HG02852 (cell line): ENCODE results near the gene TM4SF18.
"Not testable (repeated sequence)": the region's sequence is repeated elsewhere in the genome, so short reads cannot be mapped to it uniquely, and the experiment has no call there.

Experiments used
- ATAC-seq: cut with Tn5 transposase; IDR thresholded peaks from one replicate; pipeline ENCODE4 v1.9.1; 2021; ENCODE audit warnings: mild to moderate bottlenecking, moderate library complexity; ENCODE audit not compliant: unreplicated experiment

Gene TM4SF18

DNA sequence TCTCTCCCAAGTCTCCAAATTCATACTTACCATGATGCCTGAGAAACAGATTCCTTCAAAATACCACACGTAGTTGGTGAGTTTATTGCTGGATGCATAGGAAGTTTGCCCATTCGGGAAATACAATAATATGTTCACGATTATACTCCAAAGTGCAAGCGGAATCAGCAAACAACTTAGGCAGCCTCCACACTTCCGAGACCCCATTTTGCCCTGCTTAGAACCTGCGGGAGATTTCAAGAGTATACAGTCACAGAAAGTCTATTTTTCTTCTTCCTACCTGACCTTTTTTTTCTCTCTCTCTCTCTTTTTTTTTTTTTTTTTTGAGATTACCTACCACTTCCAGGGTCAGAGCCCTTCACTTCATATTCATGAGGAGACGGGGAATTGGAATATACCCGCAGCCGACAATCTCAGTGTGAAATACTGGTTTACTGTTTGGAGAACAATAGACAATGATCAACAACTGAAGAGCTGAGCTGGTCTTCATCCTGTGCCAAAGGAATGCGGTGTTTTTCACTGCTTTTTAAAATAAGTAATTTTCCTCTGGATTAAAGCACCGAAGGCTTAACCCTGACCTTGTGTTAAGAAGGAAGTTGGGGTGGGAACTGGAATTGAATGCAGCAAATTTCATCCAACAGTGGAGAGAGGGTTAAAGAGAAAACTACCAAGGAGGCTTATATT lies at the start of gene TM4SF18:
TSS of gene TM4SF18 (minus strand) at position 461 of the 684 bp plus-strand sequence. CDS start at position 207, 254 bp downstream.
- no peak for ATAC-seq

- ATAC-seq = no peak
These were observed 49.1 kb upstream of the TM4SF18 start for GRCh38 chr3:149382518-149382917.

DNA sequence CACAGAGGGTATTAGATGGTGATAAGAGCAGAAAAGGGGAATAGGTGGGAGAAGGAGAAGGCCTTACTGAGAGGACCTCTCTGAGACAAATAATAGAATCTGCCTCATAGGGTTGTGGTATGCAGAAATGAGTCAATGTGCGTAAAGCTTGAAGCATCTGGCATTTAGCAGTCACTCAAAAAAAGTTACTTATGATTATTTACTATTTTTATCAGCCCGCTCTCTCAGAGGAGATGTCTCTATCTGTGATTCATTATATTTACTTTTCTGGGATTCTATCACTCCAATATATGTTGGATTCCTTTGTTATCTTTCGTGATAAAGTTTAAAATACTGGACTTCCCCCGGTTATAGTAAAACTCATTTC lies 48.6 kb upstream of the TM4SF18 start:
- ATAC-seq = peak; percentile 82

DNA sequence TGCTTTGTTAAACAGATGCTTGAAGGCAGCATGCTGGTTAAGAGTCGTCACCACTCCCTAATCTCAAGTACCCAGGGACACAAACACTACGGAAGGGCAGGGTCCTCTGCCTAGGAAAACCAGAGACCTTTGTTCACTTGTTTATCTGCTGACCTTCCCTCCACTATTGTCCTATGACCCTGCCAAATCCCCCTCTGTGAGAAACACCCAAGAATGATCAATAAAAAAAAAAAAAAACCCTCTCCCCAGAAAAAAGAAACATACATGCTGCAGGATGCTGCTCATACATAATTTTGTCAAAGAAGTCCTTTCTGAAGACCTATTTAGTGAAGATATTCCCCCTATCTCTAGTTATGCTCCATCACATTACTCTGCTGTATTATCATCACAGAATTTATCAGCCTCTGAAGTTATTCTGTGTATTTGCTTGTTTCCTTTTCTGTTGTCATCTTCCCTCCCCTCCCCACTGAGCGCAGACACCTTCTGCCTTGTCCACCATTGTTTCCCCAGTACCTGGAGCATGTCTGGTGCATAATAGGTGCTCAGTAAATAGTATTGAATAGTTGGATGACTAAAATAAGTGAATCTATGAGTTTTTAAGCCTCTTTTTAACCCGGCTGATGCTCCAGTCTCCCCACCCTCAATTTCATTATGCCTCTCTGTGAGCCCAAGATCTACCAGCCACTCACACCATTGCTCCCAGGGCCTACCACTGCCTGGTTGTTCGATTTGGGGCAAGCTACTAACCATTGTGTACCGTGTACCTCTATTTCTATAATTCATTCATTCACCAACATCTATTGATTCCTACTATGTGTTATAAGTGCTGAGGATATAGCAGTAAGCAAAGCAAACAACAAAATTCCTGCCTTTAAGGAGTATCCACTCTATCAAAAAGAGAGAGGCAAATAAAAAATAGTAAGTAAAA lies 48.0 kb upstream of the TM4SF18 start:
- no peak for ATAC-seq

DNA sequence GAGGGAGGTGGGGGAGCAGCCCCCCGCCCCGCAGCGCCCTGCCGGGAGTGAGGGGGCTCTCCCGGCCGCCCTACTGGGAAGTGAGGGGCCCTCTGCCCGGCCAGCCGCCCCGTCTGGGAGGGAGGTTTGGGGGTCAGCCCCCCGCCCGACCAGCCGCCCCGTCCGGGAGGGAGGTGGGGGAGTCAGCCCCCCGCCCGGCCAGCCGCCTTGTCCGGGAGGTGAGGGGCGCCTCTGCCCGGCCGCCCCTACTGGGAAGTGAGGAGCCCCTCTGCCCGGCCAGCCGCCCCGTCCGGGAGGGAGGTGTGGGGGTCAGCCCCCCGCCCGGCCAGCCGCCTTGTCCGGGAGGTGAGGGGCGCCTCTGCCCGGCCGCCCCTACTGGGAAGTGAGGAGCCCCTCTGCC lies 46.8 kb upstream of the TM4SF18 start:
- ATAC-seq = not testable (repeated sequence)

DNA sequence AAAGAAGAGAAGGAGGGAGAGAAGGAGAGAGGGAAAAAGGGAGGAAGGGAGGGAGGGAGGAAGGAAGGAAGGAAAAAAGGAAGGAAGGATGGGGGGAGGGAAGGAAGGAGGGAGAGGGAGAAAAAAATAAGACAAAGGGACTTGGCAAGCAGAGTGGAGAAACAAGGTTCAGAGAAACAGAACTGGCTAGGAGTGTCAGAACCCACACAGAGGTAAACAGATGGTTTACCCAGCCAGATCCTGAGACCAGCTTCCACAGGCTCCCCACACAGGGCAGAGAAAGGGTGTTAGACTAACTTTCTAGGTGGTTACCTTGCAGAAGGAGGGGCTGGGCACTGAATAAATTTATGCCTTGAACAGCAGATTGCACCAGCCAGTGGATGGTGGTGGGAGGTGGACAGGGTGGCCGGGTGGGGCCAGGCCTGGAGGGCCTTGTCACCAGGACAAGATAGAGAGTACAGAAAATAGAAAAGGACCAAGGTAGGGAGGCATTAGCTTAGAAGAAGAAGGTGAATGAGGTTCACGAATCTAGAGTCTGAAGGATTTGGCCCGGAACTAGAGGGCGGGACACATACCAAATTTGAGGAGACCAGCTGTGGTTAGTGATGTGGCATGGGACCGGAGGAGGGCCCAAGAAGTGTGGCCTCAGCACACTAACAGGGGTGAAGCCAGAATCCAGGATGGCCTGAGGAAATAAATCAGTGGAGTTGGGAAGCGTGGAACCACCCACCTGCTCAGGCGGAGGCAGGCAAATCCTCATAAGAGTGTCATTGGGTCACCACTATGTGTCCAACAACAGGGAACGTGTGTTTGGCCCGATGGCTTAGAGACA lies 45.3 kb upstream of the TM4SF18 start:
- ATAC-seq = no peak

DNA sequence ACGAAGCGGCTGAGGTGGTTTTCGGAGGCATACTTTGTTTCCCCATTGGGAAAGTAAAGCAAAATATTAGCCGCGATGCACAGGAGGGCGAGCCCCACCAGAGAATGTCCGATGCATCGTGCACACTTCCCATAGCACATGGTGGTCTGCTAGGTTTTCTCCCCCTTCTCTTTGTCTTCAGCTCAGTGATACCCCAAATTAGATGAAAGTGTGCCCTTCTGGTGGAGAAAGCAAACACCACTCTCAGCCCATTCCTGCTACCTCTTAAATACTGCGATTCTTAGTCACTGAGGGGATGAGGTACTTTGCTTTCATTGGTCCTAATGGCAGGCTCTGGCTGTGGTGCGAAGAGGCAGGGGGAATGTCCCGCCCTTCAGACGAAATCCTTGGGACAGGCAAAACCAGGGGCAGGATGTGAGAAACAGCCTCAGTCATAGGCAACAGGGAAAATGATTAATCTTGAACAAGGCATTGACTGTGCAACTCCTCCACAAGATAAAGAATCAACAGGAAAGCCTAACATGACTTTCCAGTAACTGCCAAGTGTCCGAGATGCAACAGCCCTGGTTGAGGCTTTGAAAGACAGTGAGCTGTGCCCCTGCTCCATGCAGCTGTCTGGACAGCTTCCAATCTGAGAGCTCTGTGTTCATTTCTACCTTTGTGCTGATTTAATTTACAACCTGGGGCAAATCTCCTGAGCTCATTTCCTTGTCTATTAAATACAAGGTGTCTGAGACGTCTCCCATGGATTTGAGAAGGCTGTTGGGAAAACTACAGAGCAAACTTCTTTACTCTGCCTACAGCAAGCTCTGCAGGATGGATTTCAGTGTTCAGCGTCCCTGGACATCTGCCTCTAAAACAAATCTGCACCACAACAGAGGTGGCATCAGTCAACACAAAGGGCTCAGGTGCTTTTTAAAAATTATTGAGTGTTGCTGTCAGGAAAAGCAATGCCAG lies 44.2 kb upstream of the TM4SF18 start, which contains the start of gene TM4SF1:
TSS of gene TM4SF1 (minus strand) at position 242 of the 957 bp plus-strand sequence. CDS start at position 140, 102 bp downstream.
- no peak for ATAC-seq

GRCh38 chr3:149376718-149377407 lies 43.4 kb upstream of the TM4SF18 start:
- ATAC-seq = no peak

DNA sequence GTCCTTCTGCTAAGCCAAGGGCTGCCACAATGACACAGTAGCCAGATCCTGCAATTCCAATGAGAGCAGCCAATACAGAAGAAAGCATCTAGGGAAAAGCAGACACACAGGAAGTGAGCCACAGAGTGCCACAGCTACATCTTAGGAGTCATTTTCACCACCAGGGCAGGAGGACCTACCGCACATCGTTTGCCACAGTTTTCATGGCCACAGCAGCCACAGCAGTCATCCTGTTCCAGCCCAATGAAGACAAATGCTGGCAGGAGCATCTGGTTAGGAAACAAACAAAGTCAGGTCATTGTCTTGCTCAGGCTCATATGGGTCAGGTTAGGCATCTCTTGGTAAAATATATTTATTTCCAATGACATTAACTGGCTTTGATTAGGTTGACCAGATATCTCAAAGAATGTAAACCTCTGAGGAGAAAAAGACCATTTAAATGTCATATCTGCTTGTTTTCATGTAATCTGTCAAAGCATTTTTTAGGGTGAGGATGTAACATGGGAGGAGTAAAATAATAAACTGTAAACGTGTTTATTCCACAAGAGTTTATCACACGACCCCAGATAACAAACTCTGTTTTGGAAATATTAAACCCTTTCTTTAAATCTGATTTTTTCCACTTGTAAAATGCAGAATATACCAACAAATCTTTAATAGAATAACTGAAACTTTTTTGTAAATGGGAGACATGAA lies 42.2 kb upstream of the TM4SF18 start:
- ATAC-seq = no peak

DNA sequence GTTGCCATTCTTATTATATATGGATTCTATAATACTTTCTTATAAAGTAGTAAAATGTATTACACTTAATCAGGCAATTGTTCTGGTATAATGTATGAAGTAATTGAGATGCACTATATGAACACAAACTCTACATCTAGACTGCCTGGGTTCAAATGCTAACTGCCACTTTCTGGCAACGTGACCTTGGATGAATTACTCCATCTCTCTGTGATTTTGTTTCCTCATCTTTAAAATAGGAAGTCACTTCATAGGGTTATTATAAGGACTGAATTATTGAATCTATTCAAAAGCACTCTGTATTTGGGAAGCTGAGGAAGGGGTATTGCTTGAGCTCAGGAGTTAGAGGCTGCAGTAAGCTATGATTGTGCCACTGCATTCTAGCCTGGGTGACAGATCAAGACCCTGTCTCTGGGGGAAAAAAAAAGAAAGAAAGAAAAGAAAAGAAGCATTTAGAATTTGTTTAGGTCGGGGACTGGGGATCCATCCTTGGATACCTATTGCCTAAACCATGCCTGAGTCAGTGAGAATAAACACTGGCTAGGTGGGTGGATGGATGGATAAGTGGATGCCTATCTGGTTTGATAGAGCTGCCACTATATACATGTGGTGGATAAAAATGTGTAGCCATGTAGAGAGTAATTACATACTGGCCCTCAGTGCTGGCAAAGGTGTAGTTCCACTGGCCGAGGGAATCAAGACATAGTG lies 41.5 kb upstream of the TM4SF18 start:
- ATAC-seq = no peak

- ATAC-seq = no peak
These were observed 41.0 kb upstream of the TM4SF18 start for GRCh38 chr3:149374391-149374790.

DNA sequence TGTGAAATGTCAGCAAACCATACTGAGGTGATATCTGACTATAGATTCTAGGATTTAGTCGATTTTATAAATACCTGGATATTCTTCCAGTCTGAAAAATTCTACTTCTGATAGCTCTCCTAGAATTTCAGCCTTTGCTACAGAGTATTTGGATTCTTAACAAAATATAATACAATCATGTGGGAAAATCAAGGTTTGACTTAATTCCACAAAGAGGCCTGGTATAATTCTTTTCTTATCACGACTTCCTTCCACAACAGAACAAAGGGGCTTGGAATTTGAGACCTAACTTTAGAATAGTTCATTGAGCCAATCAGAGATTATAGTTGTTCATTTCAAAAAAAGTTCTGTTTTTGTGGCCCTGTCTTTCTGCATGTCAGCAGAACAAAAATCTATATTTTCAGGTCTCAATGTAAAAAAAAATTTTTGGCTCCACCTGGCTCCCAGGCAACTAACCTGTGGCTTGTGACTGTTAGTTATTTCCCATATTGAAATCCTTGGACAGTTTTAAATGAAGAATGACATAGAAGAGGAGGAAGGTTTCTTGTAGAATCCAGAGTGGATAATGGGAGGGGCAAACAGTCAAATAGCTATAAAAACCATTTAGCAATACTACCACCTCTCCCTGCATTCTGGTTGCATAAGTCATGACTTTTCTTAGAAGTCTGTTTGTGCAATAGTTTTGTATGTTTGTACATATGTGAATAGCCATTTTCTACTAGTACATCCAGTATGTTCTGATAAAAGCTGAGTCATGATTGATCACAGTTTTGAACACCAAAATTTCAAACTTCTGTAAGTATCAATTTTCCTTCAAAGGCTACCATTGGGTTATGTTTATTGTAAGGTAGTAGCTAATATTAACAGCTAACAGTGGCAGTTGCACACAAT lies 40.0 kb upstream of the TM4SF18 start:
- no peak for ATAC-seq

GRCh38 chr3:149371723-149372114 lies 38.3 kb upstream of the TM4SF18 start:
- no peak for ATAC-seq

GRCh38 chr3:149371001-149371722 lies 37.7 kb upstream of the TM4SF18 start:
- no peak for ATAC-seq

DNA sequence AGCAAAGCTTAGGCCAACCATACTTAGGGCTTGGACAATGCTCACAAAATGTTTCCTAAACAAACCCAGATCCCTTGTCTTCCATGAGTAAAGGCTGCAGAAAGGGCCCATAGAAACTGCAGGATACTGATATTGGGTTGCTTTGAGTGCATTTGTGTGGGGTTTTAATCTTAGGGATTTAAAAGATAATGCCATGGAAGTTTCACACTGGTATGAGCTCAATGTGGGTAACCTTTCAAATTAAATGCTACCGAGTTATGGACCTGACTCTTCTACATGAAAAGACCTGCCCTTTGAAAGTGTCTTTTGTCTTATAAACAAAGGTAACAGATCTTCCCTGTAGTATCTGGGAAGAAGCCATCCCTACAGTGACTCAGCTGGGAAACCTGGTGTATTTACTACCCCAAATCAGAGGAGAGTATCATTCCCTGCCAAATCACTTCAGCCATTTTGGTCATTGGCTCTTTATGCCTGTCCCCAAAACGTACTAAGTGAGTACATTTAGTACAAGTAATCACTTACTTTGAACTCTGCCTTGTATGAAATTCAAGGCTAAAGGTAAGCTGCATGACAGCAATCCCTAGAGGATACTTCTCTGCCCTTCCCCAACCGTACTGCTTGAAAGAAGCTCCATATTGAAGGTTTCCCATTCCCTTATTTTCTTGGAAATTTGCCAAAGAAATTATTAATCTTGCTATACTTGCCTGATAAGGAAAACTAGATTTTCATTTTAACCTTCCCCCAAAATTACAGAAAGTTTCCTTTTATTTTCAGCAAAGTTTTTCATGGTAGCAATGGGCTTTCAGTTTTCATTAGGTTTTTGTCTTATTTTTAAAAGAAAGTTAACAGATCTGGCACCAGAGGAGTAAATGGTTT lies 36.8 kb upstream of the TM4SF18 start:
- ATAC-seq = no peak
